ENCODE data around the gene GXYLT2.

The GXYLT2 gene

DNA sequence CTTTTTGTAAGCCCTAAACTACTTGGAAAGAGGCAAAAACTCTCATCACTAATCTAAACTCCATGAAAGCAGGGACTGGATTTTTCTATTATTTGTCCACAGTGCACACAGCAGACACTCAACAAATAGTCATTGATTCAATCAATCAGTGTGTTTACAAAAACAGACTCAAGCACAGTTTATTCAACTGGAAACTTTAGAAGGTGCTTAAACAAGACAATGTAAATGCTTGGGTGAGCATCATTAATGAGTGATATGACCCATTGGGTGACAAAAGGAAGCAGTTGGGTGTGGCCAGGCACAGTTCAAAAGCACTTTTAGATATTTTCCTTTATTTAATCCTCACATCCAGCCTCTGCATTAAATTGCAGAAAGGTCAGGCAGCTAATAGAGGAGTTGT, 76.8 kb downstream of the GXYLT2 start:
- H3K4me3 ChIP-seq (ENCODE audit: control insufficient read depth, low read depth, low read length), result no peak overlapping the region
- no peak for DNase-seq (ENCODE audit: low read depth)
- TF ChIP-seq, protein P1, sequence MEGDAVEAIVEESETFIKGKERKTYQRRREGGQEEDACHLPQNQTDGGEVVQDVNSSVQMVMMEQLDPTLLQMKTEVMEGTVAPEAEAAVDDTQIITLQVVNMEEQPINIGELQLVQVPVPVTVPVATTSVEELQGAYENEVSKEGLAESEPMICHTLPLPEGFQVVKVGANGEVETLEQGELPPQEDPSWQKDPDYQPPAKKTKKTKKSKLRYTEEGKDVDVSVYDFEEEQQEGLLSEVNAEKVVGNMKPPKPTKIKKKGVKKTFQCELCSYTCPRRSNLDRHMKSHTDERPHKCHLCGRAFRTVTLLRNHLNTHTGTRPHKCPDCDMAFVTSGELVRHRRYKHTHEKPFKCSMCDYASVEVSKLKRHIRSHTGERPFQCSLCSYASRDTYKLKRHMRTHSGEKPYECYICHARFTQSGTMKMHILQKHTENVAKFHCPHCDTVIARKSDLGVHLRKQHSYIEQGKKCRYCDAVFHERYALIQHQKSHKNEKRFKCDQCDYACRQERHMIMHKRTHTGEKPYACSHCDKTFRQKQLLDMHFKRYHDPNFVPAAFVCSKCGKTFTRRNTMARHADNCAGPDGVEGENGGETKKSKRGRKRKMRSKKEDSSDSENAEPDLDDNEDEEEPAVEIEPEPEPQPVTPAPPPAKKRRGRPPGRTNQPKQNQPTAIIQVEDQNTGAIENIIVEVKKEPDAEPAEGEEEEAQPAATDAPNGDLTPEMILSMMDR (conservative IDR thresholded peaks at IDR 0.05; ENCODE audit: control insufficient read depth, insufficient read depth, low read depth, low read length), result no peak

DNA sequence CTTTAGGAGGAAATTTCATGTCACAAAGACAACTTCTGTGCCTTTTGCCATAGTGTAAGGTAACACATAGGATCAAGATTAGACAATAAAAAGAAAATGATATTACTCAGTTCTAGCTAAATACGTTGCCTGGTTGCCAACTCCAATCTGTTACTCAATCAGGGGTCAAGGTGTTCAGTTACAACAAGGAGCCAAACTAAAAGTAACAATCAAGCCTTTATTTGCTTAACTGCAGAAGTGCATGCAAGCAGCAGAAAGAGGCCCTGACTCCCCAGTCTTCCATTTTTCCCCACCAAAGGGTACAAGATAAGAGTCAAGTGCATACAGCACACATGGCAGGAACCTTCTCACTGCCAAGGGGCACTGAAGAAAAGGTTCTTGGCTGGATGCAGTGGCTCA, 80.4 kb downstream of the GXYLT2 start:
- DNase-seq (ENCODE audit: low read depth), result no peak
- TF ChIP-seq, protein P1 (conservative IDR thresholded peaks at IDR 0.05; ENCODE audit: control insufficient read depth, insufficient read depth, low read depth, low read length), result no peak

DNA sequence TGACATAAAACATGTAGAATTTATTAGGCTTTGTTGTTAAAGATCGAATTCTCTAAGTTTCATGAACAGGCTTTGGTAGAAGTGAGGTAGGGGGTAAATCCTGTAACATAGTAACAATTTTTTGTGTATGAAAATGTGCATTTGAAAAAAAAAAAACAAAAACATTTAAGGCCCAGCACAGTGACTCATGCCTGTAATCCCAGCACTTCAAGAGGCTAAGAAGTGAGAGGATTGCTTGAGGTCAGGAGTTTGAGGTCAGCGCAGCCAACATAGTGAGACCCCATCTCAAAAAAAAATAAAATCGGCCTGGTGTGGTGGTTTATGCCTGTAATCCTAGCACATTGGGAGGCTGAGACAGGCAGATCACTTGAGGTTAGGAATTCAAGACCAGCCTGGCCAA, 81.9 kb downstream of the GXYLT2 start:
- no peak overlapping the region for H3K4me3 ChIP-seq (ENCODE audit: control insufficient read depth, low read depth, low read length)
- DNase-seq (ENCODE audit: low read depth), result peak; percentile 34

More for the DNA sequence above, 80.4 kb downstream of the GXYLT2 start:
- no peak overlapping the region for H3K4me3 ChIP-seq (ENCODE audit: control insufficient read depth, low read depth, low read length)

DNA sequence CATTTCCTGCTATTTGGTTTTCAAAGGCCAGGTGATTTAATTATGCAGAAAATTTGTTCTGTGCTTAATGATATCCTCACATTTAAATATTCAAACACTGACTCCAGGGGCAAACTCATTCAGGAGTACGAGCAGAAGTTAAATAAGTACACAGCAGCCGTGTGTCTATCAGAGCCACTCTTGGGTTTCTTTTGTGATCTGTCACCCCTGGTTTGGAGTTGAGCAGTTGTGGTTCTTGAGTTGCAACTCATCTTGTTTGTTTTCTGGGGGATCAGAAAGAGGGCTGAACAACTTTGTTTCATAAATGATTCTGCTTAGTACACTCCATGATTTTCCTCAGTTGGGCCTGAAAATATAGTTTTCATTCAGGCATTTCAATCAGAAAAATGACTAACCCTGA, 83.1 kb downstream of the GXYLT2 start:
- no peak for DNase-seq (ENCODE audit: low read depth)
- H3K4me3 ChIP-seq (ENCODE audit: control insufficient read depth, low read depth, low read length), result no peak overlapping the region
- TF ChIP-seq, protein P1 (conservative IDR thresholded peaks at IDR 0.05; ENCODE audit: control insufficient read depth, insufficient read depth, low read depth, low read length), result no peak

More for the DNA sequence above, 81.9 kb downstream of the GXYLT2 start:
- TF ChIP-seq, protein P1 (conservative IDR thresholded peaks at IDR 0.05; ENCODE audit: control insufficient read depth, insufficient read depth, low read depth, low read length), result no peak

DNA sequence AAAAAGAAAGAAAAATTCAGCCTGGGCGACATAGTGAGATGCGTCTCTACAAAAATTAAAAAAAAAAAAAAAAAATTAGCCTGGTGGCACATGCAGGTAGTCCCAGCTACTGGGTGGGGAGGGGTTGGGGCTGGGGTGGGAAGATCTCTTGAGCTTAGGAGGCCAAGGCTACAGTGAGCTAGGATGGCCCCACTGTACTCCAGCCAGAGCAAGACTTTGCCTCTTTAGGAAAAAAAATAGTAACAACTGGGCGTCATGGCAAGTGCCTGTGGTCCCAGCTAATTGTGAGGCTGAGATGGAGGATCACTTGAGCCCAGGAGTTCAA, 84.8 kb downstream of the GXYLT2 start:
- DNase-seq (ENCODE audit: low read depth), result no peak
- H3K4me3 ChIP-seq (ENCODE audit: control insufficient read depth, low read depth, low read length), result no peak overlapping the region
- TF ChIP-seq, protein P1 (conservative IDR thresholded peaks at IDR 0.05; ENCODE audit: control insufficient read depth, insufficient read depth, low read depth, low read length), result no peak

DNA sequence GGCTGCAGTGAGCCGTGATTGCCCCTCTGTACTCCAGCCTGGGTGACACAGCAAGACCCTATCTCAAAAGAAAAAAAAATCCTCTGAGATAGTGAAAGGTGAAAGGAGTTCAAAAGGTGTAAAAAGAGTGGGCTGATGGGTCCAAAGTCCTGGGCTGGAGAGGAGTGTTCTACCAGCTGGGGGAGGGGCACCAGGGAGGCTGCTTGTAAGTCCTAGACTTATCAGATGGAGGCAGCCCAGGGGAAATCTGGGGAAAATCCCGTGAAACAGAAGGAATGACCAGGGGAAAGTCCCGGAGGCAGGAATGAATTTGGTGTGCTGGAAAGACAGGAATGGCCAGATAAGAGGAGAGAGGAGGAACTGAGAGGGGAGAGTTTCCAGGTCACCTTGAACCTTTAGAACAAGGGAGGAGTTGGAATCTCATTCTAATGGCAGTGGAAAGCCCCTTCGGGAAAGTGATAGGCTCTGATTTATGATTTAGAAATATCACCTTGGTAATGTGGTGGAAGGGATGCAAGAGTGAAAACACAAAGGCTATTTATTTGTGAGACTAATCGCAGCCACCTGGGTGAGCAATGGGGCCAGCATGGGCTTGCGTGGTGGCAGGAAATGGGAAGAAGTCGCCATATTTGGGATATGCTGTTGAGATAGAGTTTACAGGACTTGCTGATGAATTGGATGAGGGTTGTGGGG, 85.3 kb downstream of the GXYLT2 start:
- TF ChIP-seq, protein P1 (conservative IDR thresholded peaks at IDR 0.05; ENCODE audit: control insufficient read depth, insufficient read depth, low read depth, low read length), result no peak
- no peak overlapping the region for H3K4me3 ChIP-seq (ENCODE audit: control insufficient read depth, low read depth, low read length)
- no peak for DNase-seq (ENCODE audit: low read depth)

DNA sequence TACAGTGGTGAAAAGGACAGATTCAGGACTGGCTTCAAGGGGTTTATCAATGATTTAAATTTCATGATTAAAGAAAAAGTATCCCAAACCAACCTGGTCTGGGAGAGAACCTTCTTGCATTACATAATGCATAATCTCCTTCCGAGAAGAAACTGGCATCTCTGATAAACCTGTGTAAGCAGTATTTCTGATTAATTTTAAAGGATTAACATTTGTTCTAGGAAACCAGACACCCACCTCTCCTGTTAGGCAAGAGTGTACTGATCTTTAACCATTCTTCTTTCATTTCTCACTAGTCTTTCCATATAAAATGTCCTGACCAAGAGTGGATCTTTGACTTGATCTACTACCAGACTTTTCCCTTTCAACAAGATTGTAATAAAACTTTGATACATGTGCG, 85.9 kb downstream of the GXYLT2 start:
- H3K4me3 ChIP-seq (ENCODE audit: control insufficient read depth, low read depth, low read length), result no peak overlapping the region
- DNase-seq (ENCODE audit: low read depth), result no peak
- TF ChIP-seq, protein P1 (conservative IDR thresholded peaks at IDR 0.05; ENCODE audit: control insufficient read depth, insufficient read depth, low read depth, low read length), result no peak

All from fibroblast of mammary gland (primary cell).